Tibial nerve (tissue), 4 donors: ENCODE data around the gene STAMBPL1. TPM values are rescaled to one million over a fixed set of nuclear protein-coding genes. Genes with fewer than 3 reads are reported as not detected.

Experiments
- DNase-seq, 2 donors: peaks; one replicate each; pipeline ENCODE4 v3.0.0-alpha.2; 2019; ENCODE audit warnings: low spot score in 2 of 2
- H3K27ac ChIP-seq, 4 donors: fragments of 200-600 bp; sonication (generic) in 3 of 4; one replicate each; pipeline ENCODE4 v1.5.1; 2017 to 2019; ENCODE audit warnings: mild to moderate bottlenecking in 1 of 4
- H3K27me3 ChIP-seq, 2 donors: fragments of 200-600 bp; sonication (generic) in 1 of 2; one replicate each; pipeline versions ENCODE4 v1.5.1 to v1.6.0; 2017 to 2019
- H3K36me3 ChIP-seq, 3 donors: fragments of 200-600 bp; sonication (generic); one replicate each; pipeline ENCODE4 v1.5.1; 2018 to 2019
- H3K4me1 ChIP-seq, 4 donors: fragments of 200-600 bp; sonication (generic) in 3 of 4; one replicate each; pipeline ENCODE4 v1.5.1; 2017 to 2019
- H3K4me3 ChIP-seq, 4 donors: fragments of 200-600 bp; sonication (generic) in 3 of 4; one replicate each; pipeline ENCODE4 v1.5.1; 2017 to 2019; ENCODE audit warnings: mild to moderate bottlenecking in 1 of 4, moderate library complexity in 1 of 4
- H3K9me3 ChIP-seq, 4 donors: fragments of 200-600 bp; sonication (generic) in 3 of 4; one replicate each; pipeline ENCODE4 v1.5.1; 2017 to 2019
- EP300 ChIP-seq, 2 donors: sonication (generic); formaldehyde crosslinking; IDR thresholded peaks; one replicate each; pipeline ENCODE4 v1.6.1; 2017; ENCODE audit warnings: antibody characterized with exemption in 2 of 2, mild to moderate bottlenecking in 1 of 2
- POLR2A ChIP-seq, 2 donors: fragments of 450-650 bp; IDR thresholded peaks; one replicate each; pipeline ENCODE4 v1.6.1; 2017; ENCODE audit warnings: antibody characterized with exemption in 2 of 2, mild to moderate bottlenecking in 2 of 2, moderate library complexity in 2 of 2
- WGBS, 2 donors: methylation state at CpG; one replicate each; pipeline ENCODE4 v1.1.5; 2018; 5-methylcytosine and 5-hydroxymethylcytosine counted together
- total RNA-seq, 4 donors: library from RNA; depleted of rRNA; stranded (reverse); fragments of >200 nt; gene quantifications; one replicate each; pipeline ENCODE4 v1.1.0, GENCODE V29; 2016
- TF ChIP-seq, protein P1 (sequence below), 5 experiments: fragments of 200-600 bp in 3 of 5; fragments of 450-650 bp in 2 of 5; sonication (generic) in 3 of 5; IDR thresholded peaks; one replicate each; pipeline ENCODE4 v1.5.1; 2016 to 2019; ENCODE audit warnings: antibody characterized with exemption in 5 of 5, mild to moderate bottlenecking in 3 of 5, moderate library complexity in 2 of 5

The STAMBPL1 gene
- total RNA-seq, 4 donors from 2014 or later, result 14.2 to 34.5 (median 25.5) TPM

DNA sequence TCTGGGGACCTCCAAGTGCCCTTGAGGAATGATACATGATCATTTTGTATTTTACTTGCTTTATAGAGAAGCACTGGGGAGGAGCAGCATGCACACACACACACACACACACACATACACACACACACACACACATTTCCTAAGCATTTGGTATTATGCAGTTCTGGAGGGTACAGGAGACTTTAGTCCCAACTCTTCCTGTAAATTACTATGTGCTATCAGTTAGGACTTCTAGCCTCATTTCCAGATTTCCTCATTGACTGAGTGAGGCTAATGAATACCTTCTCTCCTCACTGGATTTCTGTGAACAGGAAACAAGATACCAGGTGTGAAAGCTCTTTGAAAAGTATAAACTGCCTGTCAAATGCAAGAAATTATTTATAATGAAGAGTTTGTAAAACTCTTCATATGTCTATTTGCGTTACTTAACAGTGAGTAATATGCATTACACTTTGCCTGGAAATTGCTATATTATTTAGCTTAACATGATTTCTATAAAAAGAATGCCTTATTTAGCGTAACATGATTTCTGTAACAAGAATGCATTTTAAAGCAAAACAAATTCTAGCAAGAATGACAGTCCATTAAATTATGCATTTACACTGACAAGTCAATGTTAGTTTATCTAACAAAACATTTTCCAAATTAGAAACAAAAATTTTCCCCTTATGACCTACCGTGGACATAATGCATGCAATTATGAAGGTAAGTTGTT, 38.3 kb downstream of the STAMBPL1 start:
- no peak overlapping the region for H3K4me3 ChIP-seq
- whole genome bisulfite sequencing, 2 donors, result 93 to 95% methylated on average over 3 of the region's 3 CpGs
- no peaks in the 10 kb centered on the region for H3K9me3 ChIP-seq
- no peak overlapping the region for H3K27ac ChIP-seq
- H3K27me3 ChIP-seq, result no peaks in the 10 kb centered on the region
- no peak for DNase-seq
- TF ChIP-seq EP300 (IDR thresholded peaks at IDR 0.05) (no peak), POLR2A (IDR thresholded peaks at IDR 0.05) (no peak)
- TF ChIP-seq, protein P1, sequence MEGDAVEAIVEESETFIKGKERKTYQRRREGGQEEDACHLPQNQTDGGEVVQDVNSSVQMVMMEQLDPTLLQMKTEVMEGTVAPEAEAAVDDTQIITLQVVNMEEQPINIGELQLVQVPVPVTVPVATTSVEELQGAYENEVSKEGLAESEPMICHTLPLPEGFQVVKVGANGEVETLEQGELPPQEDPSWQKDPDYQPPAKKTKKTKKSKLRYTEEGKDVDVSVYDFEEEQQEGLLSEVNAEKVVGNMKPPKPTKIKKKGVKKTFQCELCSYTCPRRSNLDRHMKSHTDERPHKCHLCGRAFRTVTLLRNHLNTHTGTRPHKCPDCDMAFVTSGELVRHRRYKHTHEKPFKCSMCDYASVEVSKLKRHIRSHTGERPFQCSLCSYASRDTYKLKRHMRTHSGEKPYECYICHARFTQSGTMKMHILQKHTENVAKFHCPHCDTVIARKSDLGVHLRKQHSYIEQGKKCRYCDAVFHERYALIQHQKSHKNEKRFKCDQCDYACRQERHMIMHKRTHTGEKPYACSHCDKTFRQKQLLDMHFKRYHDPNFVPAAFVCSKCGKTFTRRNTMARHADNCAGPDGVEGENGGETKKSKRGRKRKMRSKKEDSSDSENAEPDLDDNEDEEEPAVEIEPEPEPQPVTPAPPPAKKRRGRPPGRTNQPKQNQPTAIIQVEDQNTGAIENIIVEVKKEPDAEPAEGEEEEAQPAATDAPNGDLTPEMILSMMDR (IDR thresholded peaks at IDR 0.05), result no peak
- peaks cover 0 to 16% (median 2%) of the 10 kb centered on the region in 4 donors for H3K4me1 ChIP-seq
- no peaks in the 10 kb centered on the region for H3K36me3 ChIP-seq

- H3K9me3 ChIP-seq, result no peaks in the 10 kb centered on the region
- no peak overlapping the region for H3K4me3 ChIP-seq
- H3K36me3 ChIP-seq, result no peaks in the 10 kb centered on the region
- no peak for DNase-seq
- H3K27ac ChIP-seq, result no peak overlapping the region
- TF ChIP-seq, protein P1 (IDR thresholded peaks at IDR 0.05), result no peak
- no peak for TF ChIP-seq POLR2A (IDR thresholded peaks at IDR 0.05)
- TF ChIP-seq EP300 (IDR thresholded peaks at IDR 0.05), result no peak
- peaks cover 0 to 12% (median 2%) of the 10 kb centered on the region in 4 donors for H3K4me1 ChIP-seq
- H3K27me3 ChIP-seq, result no peaks in the 10 kb centered on the region
- 77 to 84% methylated on average over 1 of the region's 1 CpG for WGBS, 2 donors
Measured at GRCh38 chr10:88919041-88919440, 39.0 kb downstream of the STAMBPL1 start.

DNA sequence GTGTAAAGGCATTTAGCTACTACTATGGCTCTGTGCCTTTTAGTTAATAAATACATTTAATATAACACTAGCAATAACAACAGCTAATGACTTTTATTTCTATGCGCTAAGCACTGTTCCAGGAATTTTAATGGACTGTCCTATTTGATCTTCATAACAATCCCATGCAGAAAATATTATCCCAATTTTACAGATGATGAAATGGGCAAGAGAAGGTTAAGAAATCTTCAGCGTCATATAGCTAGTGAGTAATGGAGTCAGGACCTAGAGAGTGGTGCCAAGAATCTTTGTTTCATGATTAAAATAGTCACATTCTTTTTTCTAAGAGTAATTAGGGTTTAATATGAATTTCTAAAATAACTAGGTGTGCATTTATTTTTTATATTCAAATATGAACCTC, 40.2 kb downstream of the STAMBPL1 start:
- Histone ChIP-seq H3K9me3 (no peaks in the 10 kb centered on the region), H3K4me1 (peaks cover 0 to 12% (median 2%) of the 10 kb centered on the region in 4 donors), H3K27ac (no peak overlapping the region), H3K4me3 (no peak overlapping the region), H3K27me3 (no peaks in the 10 kb centered on the region), H3K36me3 (no peaks in the 10 kb centered on the region)
- WGBS, 2 donors, result 44 to 45% methylated on average over 2 of the region's 2 CpGs
- no peak for DNase-seq
- TF ChIP-seq EP300 (IDR thresholded peaks at IDR 0.05), result no peak
- TF ChIP-seq, protein P1 (IDR thresholded peaks at IDR 0.05), result no peak
- no peak for TF ChIP-seq POLR2A (IDR thresholded peaks at IDR 0.05)

DNA sequence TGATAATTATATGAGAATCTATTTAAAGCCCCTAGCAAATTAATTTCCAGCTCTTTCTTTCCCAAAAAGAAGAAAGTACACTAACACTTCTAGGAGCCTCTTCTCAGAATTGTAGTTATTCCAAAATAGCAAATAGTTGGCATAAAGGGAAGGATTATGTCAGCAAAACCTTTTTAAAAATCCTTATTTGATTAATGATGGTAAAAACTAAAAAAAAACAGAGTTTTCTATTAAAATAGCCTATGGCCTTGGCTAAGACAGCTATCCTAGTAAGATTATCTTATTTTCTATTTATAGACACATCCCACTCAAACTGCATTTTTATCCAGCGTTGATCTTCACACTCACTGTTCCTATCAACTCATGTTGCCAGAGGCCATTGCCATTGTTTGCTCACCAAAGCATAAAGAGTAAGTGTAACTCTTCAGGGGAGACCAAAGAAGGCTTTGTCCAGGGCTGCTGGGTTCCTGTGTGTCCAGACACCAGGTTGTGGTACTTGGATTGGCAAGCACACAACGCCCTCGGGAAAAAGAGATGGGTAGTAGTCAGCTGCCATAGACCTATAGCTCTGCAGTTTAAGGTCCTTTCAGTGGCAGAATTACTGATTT, 41.0 kb downstream of the STAMBPL1 start:
- DNase-seq, result no peak
- Histone ChIP-seq H3K27me3 (no peaks in the 10 kb centered on the region), H3K27ac (no peak overlapping the region), H3K4me1 (peaks cover 0 to 18% (median 4%) of the 10 kb centered on the region in 4 donors), H3K4me3 (no peak overlapping the region), H3K9me3 (no peaks in the 10 kb centered on the region), H3K36me3 (no peaks in the 10 kb centered on the region)
- TF ChIP-seq POLR2A (IDR thresholded peaks at IDR 0.05) (no peak), EP300 (IDR thresholded peaks at IDR 0.05) (no peak)
- TF ChIP-seq, protein P1 (IDR thresholded peaks at IDR 0.05), result no peak
- 49 to 54% methylated on average over 3 of the region's 3 CpGs for WGBS, 2 donors

DNA sequence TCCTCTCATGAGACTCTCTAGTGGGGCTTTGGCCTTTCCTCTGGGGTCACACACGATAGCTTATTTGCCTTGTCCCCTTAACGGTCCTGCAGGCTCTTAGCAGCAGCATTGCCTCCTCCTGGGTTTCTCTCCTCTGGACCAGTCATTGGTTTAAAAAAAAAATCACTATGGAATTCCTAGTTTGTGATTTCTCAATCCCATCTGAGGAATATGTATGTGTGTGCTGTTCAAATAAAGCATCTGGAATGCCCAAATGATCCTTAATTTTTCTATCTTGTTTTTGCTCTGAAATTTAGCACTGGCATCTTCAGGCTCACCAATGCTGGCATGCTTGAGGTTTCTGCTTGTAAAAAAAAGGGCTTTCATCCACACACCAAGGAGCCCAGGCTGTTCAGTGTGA, 42.0 kb downstream of the STAMBPL1 start:
- H3K27me3 ChIP-seq, result no peaks in the 10 kb centered on the region
- TF ChIP-seq, protein P1 (IDR thresholded peaks at IDR 0.05), result no peak
- TF ChIP-seq POLR2A (IDR thresholded peaks at IDR 0.05), result no peak
- TF ChIP-seq EP300 (IDR thresholded peaks at IDR 0.05), result no peak
- H3K27ac ChIP-seq, result no peak overlapping the region
- WGBS, 2 donors, result 71 to 77% methylated on average over 2 of the region's 2 CpGs
- no peaks in the 10 kb centered on the region for H3K36me3 ChIP-seq
- no peaks in the 10 kb centered on the region for H3K9me3 ChIP-seq
- no peak overlapping the region for H3K4me3 ChIP-seq
- H3K4me1 ChIP-seq, result peaks cover 0 to 27% (median 5%) of the 10 kb centered on the region in 4 donors
- no peak for DNase-seq
